ENCODE measurements around the gene NAV3. TPM values are rescaled to one million over a fixed set of nuclear protein-coding genes. Genes with fewer than 3 reads are reported as not detected.

The NAV3 gene
- polyA plus RNA-seq, 3 donors, result 0.11 TPM; not detected in 2

GRCh38 chr12:78087363-78087675 is 256.6 kb downstream of the NAV3 start:
- Mint-ChIP-seq H3K27ac (no peak overlapping the region), H3K36me3 (no peaks in the 10 kb centered on the region), H3K4me3 (no peak overlapping the region), H3K4me1 (peaks cover 2% of the 10 kb centered on the region), H3K27me3 (ENCODE audit: low read depth in 3 of 3) (no peaks in the 10 kb centered on the region), H3K9me3 (peaks cover 0 to 5% (median 0%) of the 10 kb centered on the region in 7 donors)
- H3K4me3 ChIP-seq (replicated peaks in 1 of 3; ENCODE audit: low read depth in 2 of 3, low read length in 3 of 3), result no peak overlapping the region
- intact Hi-C loops (cut with micrococcal nuclease), result no loop called here
- no peaks in the 10 kb centered on the region for H3K4me1 ChIP-seq (ENCODE audit: control insufficient read depth in 1 of 2, insufficient read depth in 2 of 2, low read length in 2 of 2)
- H4K20me1 ChIP-seq (ENCODE audit: insufficient read depth, low read length), result no peaks in the 10 kb centered on the region
- no peaks in the 10 kb centered on the region for H3K27me3 ChIP-seq (ENCODE audit: control insufficient read depth in 2 of 2, insufficient read depth in 2 of 2, low read length in 2 of 2)
- no CpG with 5 or more reads among the region's 1 CpG for WGBS (ENCODE audit: insufficient coverage)
- H3K79me2 ChIP-seq (ENCODE audit: insufficient read depth, low read length), result no peaks in the 10 kb centered on the region
- H3K4me2 ChIP-seq (replicated peaks; ENCODE audit: extremely low read depth, low read length, poor library complexity, severe bottlenecking), result no peak overlapping the region
- no peaks in the 10 kb centered on the region for H3K36me3 ChIP-seq (replicated peaks in 1 of 2; ENCODE audit: control insufficient read depth in 1 of 2, insufficient read depth in 2 of 2, low read length in 2 of 2)
- H3K9ac ChIP-seq (ENCODE audit: insufficient read depth, low read length, poor library complexity, severe bottlenecking), result no peak overlapping the region
- no peak for DNase-seq
- no peak overlapping the region for H2AFZ ChIP-seq (ENCODE audit: insufficient read depth, low read depth, low read length, poor library complexity, severe bottlenecking)
- H3K9me3 ChIP-seq (replicated peaks in 1 of 2; ENCODE audit: control insufficient read depth in 1 of 2, insufficient read depth in 1 of 2, low read length in 2 of 2), result no peaks in the 10 kb centered on the region
- no peak for TF ChIP-seq CTCF (IDR thresholded peaks at IDR 0.05)
- no peak overlapping the region for H3K27ac ChIP-seq (ENCODE audit: low read depth in 1 of 2, low read length in 2 of 2)

GRCh38 chr12:78088391-78088832 is 257.7 kb downstream of the NAV3 start:
- peaks cover 0 to 5% (median 0%) of the 10 kb centered on the region in 7 donors for H3K9me3 Mint-ChIP-seq
- no peak for TF ChIP-seq CTCF (IDR thresholded peaks at IDR 0.05)
- no peaks in the 10 kb centered on the region for H3K4me1 ChIP-seq (ENCODE audit: control insufficient read depth in 1 of 2, insufficient read depth in 2 of 2, low read length in 2 of 2)
- H4K20me1 ChIP-seq (ENCODE audit: insufficient read depth, low read length), result no peaks in the 10 kb centered on the region
- H3K27ac Mint-ChIP-seq, result peak overlapping the region in 1 of 7 donors; percentile 38
- no peaks in the 10 kb centered on the region for H3K36me3 Mint-ChIP-seq
- peak overlapping the region in 1 of 3 experiments; percentile 29 for H3K4me3 ChIP-seq (replicated peaks in 1 of 3; ENCODE audit: low read depth in 2 of 3, low read length in 3 of 3)
- intact Hi-C loops (cut with micrococcal nuclease), result no loop called here
- no peaks in the 10 kb centered on the region for H3K9me3 ChIP-seq (replicated peaks in 1 of 2; ENCODE audit: control insufficient read depth in 1 of 2, insufficient read depth in 1 of 2, low read length in 2 of 2)
- 71% methylated on average over 2 of the region's 3 CpGs for WGBS (ENCODE audit: insufficient coverage)
- no peaks in the 10 kb centered on the region for H3K27me3 ChIP-seq (ENCODE audit: control insufficient read depth in 2 of 2, insufficient read depth in 2 of 2, low read length in 2 of 2)
- peak overlapping the region in 1 of 2 donors; percentile 57 for H3K27ac ChIP-seq (ENCODE audit: low read depth in 1 of 2, low read length in 2 of 2)
- no peaks in the 10 kb centered on the region for H3K27me3 Mint-ChIP-seq (ENCODE audit: low read depth in 3 of 3)
- H3K4me1 Mint-ChIP-seq, result peaks cover 2% of the 10 kb centered on the region
- H3K4me3 Mint-ChIP-seq, result peak overlapping the region in 1 of 2 donors; percentile 77
- no peaks in the 10 kb centered on the region for H3K79me2 ChIP-seq (ENCODE audit: insufficient read depth, low read length)
- no peaks in the 10 kb centered on the region for H3K36me3 ChIP-seq (replicated peaks in 1 of 2; ENCODE audit: control insufficient read depth in 1 of 2, insufficient read depth in 2 of 2, low read length in 2 of 2)
- no peak overlapping the region for H3K9ac ChIP-seq (ENCODE audit: insufficient read depth, low read length, poor library complexity, severe bottlenecking)
- peak overlapping the region; percentile 3 for H3K4me2 ChIP-seq (replicated peaks; ENCODE audit: extremely low read depth, low read length, poor library complexity, severe bottlenecking)
- H2AFZ ChIP-seq (ENCODE audit: insufficient read depth, low read depth, low read length, poor library complexity, severe bottlenecking), result peak overlapping the region; percentile 69
- DNase-seq, result no peak

Data from CD14-positive monocyte (primary cell).